ENCODE results near the gene CPSF2. TPM values are rescaled to one million over a fixed set of nuclear protein-coding genes. Genes with fewer than 3 reads are reported as not detected.
A peak's percentile ranks its signal among the peaks of the same experiment; 100 is the strongest.

CPSF2 gene
- total and polyA plus RNA-seq, 2 of the 13 experiments (the other 11 are each of a cell fraction or from before 2014, with no cell fraction given) = 14.3 to 67.9 TPM

- TF ChIP-seq NPAS2 (CRISPR knock-in tag; IDR thresholded peaks at IDR 0.05; ENCODE audit: borderline replicate concordance) = no peak
- TF ChIP-seq MXI1 (IDR thresholded peaks at IDR 0.05; ENCODE audit: borderline replicate concordance, low read depth, low read length) = no peak; the same call in 2 of the 3 replicates
- TF ChIP-seq ZNF644 (CRISPR knock-in tag; IDR thresholded peaks at IDR 0.05; ENCODE audit: low read depth) = no peak
- 0 out of 2 replicates have a peak, but pooled peaks have one; percentile 53 for TF ChIP-seq ZNF232 (CRISPR knock-in tag; IDR thresholded peaks at IDR 0.05; ENCODE audit: borderline replicate concordance)
- TF ChIP-seq TEAD3 (CRISPR knock-in tag; optimal IDR thresholded peaks at IDR 0.05; ENCODE audit: borderline replicate concordance) = peak; percentile 15
- peak; percentile 75; the same call in 1 of the 2 replicates for TF ChIP-seq SP4 (CRISPR knock-in tag; IDR thresholded peaks at IDR 0.05)
- TF ChIP-seq BHLHE40 (IDR thresholded peaks at IDR 0.05; ENCODE audit: low read length) = peak; percentile 86
- TF ChIP-seq SCMH1 (CRISPR knock-in tag; IDR thresholded peaks at IDR 0.05; ENCODE audit: borderline replicate concordance) = no peak
- peak; percentile 19; the same call in 1 of the 2 replicates for TF ChIP-seq ELF3 (CRISPR knock-in tag; IDR thresholded peaks at IDR 0.05)
- TF ChIP-seq NR2F1 (CRISPR knock-in tag; IDR thresholded peaks at IDR 0.05) = no peak
- no peak for TF ChIP-seq POLR2AphosphoS2 (IDR thresholded peaks at IDR 0.05; ENCODE audit: low read depth, low read length)
- no peak for TF ChIP-seq ZNF772 (CRISPR knock-in tag; IDR thresholded peaks at IDR 0.05)
- no peak for TF ChIP-seq NR3C1 (CRISPR knock-in tag; IDR thresholded peaks at IDR 0.05)
- 0 out of 2 replicates have a peak, but pooled peaks have one; percentile 27 for TF ChIP-seq ZNF589 (CRISPR knock-in tag; conservative IDR thresholded peaks at IDR 0.05)
- peak; percentile 62; the same call in 1 of the 2 replicates for TF ChIP-seq ZFY (CRISPR knock-in tag; IDR thresholded peaks at IDR 0.05)
- TF ChIP-seq HDAC2 (CRISPR knock-in tag; IDR thresholded peaks at IDR 0.05) = 0 out of 2 replicates have a peak, but pooled peaks have one; percentile 21
- peak; percentile 87 for TF ChIP-seq CTCF (CRISPR knock-in tag; IDR thresholded peaks at IDR 0.05)
- peak; percentile 44; the same call in 1 of the 2 replicates for TF ChIP-seq ZNF331 (CRISPR knock-in tag; IDR thresholded peaks at IDR 0.05)
- no peak for TF ChIP-seq HMG20B (CRISPR knock-in tag; conservative IDR thresholded peaks at IDR 0.05)
- TF ChIP-seq SP5 (CRISPR knock-in tag; IDR thresholded peaks at IDR 0.05; ENCODE audit: borderline replicate concordance, low read depth) = peak; percentile 76; the same call in 1 of the 2 replicates
- peak; percentile 60; the same call in 1 of the 2 replicates for TF ChIP-seq ATF2 (CRISPR knock-in tag; IDR thresholded peaks at IDR 0.05)
- TF ChIP-seq MAX (IDR thresholded peaks at IDR 0.05) = peak; percentile 79
- peak; percentile 87 for TF ChIP-seq ZNF430 (CRISPR knock-in tag; IDR thresholded peaks at IDR 0.05)
- peak; percentile 43; the same call in 1 of the 2 replicates for TF ChIP-seq ZNF777 (CRISPR knock-in tag; IDR thresholded peaks at IDR 0.05)
- no peak for TF ChIP-seq ZNF224 (CRISPR knock-in tag; IDR thresholded peaks at IDR 0.05)
- TF ChIP-seq LRRFIP1 (CRISPR knock-in tag; conservative IDR thresholded peaks at IDR 0.05) = no peak
Measured at GRCh38 chr14:92106143-92106926, 15.4 kb upstream of the CPSF2 start, which contains the start of gene ATXN3 (continued).
